ENCODE results near the gene KRR1.
"Not testable (repeated sequence)": the region's sequence is repeated elsewhere in the genome, so short reads cannot be mapped to it uniquely, and the experiment has no call there.

Gene KRR1

DNA sequence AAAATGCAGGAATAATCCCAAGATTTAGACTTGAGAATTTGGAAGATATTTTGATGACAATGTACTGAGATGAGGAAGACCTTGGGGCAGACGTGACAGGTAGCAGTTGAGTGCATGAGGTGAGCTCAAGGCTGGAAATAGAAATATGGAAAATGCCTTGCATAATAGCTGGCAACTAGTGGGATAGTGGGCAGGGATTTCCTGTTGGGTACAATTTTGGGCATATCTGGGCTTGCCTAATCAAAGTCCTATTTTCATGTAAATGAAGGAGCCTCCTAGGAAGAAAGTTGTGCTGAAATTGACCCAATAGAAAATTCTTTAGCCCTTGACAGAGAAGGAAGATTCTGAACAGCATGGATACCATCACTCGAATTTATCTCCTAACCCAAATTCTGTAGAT, 37.3 kb downstream of the KRR1 start:
- DNase-seq = no peak

DNA sequence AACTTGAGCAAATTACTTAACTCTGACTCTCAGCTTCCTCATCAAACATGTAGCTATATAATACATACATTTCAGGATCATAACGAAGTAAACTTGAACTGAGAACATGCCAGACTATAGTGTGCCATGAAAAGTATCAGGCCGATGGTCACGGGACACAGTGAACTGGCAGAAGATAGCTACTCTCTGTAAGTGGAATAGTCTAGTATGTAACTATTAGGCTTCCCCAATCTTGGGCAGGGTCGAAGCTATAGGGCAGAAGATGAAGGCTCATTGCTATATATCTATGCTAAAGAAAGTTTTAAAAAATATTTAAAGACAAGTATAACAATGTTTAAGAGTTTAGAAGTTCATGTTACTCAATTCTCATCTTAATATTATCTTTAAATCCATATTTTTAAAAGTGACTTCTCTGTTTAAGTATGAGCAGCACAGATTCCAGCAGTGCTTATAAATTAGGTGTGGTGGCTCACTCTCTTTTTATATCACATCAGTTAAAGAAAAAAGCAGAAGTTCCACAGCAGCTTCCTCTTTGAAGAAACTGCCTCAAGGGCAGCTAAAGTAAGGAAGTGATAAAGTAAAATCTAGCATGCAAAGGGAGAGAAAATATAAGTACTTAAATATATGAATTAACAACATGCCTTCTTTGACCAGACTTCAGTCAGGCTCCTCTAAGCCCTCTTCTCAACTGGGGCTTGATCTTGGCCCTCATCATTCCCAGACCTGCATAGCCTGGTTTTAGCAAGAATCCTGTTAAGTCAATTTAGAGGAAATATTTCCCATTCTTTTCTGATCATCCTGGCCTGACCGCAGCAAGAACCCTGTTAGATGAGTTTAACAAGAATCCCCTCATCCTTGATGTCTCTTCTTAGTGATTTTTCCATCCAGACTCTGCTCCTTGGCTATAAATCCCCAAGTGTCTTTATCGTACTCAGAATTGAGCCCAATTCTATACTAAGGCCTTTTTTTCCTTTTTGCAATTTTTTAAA, 39.2 kb downstream of the KRR1 start:
- no peak for DNase-seq

GRCh38 chr12:75460204-75460603, 51.2 kb downstream of the KRR1 start:
- DNase-seq = no peak

DNA sequence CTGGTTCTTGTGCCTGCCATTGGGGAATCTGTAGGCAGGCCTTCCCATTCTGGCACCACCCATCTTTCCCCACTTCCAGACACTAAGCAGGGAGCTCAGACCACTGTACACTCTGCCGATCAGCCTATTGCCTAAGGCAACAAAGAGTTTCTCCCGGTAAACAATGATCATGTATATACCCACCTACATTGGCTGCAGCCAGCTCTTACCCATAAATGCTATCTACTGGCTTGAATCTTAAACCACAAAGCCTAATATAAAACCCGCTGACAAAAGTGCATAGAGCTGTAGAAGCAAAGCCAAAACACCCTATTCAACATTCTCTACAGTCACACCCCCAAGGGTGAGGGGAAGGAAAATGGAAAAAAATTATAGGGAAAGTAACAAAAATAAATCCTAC, 51.7 kb downstream of the KRR1 start:
- DNase-seq = no peak

- not testable (repeated sequence) for DNase-seq
These were observed 53.5 kb downstream of the KRR1 start for GRCh38 chr12:75457866-75458265.

- no peak for DNase-seq
These were observed 54.2 kb downstream of the KRR1 start for GRCh38 chr12:75457191-75457590.

DNA sequence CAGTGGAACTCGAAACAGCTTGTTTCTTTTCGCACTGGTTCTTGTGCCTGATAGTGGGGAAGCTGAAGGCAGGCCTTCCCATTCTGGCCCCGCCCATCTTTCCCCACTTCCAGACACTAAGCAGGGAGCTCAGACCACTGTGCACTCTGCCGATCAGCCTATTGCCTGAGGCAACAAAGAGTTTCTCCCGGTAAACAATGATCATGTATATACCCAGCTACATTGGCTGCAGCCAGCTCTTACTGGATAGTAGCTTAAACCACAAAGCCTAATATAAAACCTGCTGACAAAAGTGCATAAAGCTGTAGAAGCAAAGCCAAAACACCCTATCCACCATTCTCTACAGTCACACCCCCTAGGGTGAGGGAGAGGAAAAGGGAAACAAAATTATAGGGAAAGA, 55.6 kb downstream of the KRR1 start:
- DNase-seq = no peak

DNA sequence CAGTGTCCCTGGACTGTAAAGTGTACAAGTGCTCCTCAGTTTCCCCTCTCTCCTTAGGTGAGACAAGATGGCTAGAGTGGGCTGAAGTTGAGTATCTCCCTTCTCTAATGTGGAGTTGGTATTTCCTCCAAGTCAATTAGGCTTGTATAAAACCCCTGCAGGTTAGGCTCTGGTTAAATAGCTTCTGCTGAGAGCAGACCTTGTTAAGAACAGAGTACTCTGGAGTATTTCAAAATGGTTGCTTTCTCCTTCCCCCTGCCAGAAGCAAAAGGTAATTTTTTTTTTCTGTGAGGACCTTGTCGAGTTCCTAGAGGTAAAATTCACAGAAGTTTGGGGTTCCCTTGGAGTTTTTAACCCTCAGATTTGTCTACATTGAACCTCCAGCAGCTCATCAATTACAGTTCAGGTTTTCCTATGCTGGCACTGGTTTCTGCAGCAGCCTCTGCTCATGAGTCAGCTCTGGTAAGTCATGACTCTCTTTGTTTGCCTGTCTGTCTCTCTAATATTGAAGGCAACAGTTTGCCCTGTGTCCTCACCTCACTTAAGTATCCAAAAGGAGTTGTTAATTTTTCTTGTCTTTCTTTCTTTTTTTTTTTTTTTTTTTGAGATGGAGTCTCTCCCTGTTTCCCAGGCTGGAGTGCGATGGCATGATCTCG, 58.6 kb downstream of the KRR1 start:
- DNase-seq = no peak

GRCh38 chr12:75447691-75448393, 63.6 kb downstream of the KRR1 start:
- DNase-seq = no peak

GRCh38 chr12:75446857-75447256, 64.6 kb downstream of the KRR1 start:
- DNase-seq = no peak

GRCh38 chr12:75445137-75445507, 66.3 kb downstream of the KRR1 start:
- DNase-seq = not testable (repeated sequence)

GRCh38 chr12:75444429-75445136, 66.8 kb downstream of the KRR1 start:
- no peak for DNase-seq

- no peak for DNase-seq
These were observed 67.7 kb downstream of the KRR1 start for GRCh38 chr12:75443709-75444108.

- DNase-seq = not testable (repeated sequence)
These were observed 69.0 kb downstream of the KRR1 start for GRCh38 chr12:75442454-75442853.

DNA sequence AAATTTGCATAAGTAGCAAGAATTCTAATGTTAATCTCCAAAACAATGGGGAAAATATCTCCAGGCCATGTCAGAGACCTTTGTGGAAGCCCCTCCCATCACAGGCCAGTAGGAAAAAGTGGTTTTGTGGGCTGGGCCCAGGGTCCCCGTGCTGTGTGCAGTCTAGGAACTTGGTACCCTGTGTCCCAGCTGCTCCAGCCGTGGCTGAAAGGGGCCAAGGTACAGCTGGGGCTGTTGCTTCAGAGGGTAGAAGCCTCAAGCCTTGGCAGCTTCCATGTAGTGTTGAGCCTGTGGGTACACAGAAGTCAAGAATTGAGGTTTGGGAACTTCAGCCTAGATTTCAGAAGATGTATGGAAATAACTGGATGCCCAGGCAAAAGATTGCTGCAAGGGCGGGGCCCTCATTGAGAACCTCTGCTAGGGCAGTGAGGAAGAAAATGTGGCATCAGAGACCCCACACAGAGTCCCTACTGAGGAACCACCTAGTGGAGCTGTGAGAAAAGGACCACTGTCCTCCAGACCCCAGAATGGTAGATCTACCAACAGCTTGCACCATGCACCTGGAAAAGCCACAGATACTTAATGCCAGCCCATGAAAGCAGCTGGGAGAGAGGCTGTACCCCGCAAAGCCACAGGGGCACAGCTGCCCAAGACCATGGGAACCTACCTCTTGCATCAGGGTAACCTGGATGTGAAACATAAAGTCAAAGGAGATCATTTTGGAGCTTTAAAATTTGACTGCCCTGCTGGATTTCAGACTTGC, 69.5 kb downstream of the KRR1 start:
- not testable (repeated sequence) for DNase-seq

Data from NCI-H510A treated with DMSO at 0.1 percent for 48 hours (cell line).